ENCODE results near the gene LRP4.

The LRP4 gene

DNA sequence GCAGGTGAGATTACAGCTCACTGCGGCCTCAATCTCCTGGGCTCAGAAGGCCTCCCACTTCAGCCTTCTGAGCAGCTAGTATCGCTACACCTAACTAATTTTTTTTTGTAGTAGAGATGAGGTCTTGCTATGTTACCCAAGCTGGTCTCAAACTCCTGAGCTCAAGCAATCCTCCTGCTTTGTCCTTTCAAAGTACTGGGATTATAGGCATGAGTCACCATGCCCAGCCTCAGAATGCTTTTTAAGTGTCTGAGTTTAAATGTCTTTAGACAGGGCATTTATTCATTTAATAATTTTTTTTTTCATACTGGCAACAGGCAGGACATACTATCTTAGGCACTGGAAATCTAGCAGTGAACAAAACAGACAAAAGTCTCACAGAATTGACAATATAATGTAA lies 27.7 kb downstream of the LRP4 start:
- no peak for DNase-seq

DNA sequence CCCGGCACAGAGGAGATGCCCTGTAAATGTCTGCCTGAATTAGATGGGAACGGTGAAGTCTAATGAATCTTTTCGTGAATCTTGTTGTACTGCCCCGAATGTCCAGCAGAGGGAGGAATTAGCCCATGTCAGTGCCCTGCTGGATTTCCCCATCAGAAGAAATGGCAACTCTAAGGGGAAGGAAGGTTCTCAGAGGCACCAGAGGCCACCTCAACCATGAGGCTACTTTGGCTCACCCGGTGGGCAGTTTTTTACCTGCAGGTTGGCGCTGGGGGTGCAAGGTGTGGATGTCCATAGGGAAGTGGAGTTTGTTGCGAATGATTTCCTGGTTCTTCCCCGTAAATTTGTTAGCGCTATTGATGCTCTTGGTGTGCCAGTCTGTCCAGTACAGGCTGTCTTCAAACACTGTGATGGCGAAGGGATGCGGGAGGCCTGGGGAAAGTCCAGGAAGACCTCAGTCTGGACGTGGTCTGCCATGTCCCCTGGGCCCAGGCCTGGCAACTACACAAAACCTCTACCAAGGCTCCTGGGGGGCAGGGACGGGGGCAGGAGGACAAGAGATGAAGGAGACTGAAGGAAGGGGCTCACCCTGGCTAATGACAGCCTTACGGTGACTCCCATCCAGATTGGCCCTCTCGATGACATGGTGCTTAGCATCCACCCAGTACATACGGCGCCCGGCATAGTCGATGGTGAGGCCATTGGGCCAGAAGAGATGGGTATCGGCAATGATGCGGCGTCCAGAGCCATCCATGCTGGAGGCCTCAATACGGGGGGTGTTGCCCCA lies 28.5 kb downstream of the LRP4 start:
- no peak for DNase-seq

DNA sequence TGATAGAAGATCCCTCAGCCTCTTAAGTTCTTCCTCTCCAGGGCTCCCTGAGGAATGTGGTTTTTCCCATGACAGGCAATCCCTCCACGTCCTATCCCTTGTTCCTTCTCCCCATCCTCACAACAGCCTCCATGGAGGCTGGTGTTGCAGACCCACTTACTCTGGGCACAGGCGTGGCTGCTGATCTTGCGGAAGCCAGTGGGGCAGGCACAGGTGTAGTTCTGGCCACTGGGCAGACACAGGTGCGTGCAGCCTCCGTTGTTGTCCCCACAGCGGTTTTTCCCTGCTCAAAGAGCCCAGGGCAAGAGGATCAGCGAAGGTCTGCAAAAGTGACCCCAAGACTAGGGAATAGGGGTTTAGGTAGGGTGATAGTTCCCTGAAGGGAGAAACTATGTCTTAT lies 29.1 kb downstream of the LRP4 start:
- DNase-seq: no peak

DNA sequence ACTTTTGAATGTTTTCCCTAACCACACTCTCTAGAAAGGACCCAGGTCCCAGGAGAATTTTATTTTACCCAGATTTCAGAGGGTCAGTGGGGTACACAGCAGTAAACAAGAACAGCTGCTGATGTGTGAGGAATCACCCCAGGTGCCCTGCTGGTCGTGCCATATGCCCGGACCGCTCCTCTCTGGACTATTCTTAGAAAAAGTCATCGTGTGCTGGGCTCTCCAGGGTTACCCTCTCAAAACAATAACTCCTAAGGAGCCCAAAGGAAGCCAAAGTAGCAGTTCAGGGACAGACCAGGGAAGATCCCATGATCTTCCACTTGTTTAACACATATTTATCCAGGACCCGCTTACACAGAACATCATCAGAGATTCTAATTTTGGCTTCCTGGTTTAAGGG lies 29.7 kb downstream of the LRP4 start:
- DNase-seq: no peak

DNA sequence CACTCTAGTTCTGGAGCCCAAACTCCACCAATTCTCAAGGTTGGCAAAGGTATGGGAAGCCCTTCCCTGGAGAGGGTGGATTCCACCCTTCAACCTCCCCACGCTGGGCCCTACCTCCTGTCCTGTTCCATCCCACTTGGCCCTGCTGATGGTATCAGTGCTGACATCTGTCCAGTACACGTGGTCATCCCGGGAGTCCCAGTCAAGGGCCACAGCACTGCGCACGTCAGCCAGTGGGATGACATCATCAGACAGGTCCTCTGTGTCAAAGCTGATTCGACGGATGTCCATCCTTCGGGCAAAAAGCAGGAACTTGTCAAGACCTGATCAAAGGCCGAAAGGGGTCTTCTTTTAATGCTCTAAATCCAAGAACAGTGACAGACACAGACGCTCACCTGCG lies 32.1 kb downstream of the LRP4 start:
- DNase-seq: no peak

DNA sequence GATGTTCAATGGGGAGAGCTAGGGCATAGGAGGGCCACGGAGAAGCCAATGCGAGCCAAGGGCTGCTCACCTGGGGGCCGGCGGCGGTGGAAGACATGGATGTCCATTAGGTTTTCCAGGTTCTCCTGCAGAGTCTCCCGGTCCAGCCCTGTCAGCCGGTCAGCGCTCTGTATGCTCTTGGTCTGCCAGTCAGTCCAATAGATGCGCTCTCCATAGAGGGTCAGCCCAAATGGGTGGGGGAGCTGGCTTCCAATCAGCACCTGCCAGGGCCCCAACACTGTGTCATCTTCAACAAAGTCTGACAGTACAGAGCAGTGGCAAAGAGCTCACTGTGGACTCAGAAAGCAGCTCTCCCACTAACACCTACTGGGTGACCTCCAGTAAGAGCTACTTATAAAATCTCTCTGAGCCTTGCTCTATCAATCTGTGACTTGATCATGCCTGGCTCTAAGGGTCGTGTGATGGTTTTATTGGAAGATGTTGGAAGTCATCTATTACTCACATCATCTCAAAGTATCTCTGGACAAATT lies 39.2 kb downstream of the LRP4 start:
- no peak for DNase-seq

DNA sequence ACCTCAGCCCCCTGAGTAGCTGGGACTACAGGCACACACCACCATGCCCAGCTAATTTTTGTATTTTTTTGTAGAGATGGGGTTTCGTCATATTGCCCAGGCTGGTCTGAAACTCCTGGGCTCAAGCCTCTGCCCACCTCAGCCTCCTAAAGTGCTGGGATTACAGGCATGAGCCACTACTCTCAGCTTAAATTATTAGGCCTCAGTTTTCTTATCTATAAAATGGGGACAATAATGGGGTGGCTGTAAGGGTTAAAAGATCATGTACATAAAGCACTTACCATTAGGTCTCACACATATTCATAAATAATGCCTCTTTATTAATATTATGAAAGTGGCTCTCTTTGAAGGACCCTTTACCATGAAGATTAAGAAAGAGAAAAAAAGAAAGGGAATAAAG lies 40.8 kb downstream of the LRP4 start:
- no peak for DNase-seq

DNA sequence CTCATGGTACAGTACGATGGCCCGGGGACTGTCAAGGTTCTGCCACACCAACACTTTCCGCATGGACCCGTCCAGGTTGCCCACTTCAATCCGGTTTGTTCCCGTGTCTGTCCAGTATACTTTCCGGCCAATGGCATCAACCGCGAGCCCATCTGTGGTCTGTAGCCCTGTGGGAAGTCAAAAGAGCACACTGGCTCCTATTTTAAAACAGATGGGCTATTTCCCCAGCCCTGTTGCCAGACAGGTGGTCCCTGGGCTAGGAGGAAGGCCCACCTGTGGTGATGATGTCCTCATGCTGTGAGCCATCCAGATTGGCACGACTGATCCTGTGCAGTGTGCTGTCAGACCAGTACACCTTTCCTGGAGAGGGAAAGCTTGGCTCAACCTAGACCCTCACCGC lies 41.9 kb downstream of the LRP4 start:
- DNase-seq: no peak

DNA sequence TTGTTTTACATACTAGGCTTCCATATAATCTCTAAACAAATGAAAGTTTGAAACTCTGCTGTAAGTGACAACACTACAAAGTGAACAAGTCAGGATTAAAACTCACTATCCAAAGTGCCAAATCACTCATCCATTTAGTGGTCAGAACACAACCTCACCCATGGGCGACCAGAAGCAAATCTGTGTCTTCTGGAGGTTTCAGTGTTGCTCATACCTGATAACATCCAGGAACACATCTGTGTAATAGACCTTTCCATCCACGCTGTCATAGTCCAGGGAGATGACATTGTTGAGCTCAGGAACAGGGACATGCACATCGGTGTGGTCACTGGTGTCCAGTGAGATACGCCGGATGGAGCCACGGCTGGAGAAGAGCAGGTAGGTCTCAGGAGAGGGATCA lies 43.8 kb downstream of the LRP4 start:
- DNase-seq: no peak

DNA sequence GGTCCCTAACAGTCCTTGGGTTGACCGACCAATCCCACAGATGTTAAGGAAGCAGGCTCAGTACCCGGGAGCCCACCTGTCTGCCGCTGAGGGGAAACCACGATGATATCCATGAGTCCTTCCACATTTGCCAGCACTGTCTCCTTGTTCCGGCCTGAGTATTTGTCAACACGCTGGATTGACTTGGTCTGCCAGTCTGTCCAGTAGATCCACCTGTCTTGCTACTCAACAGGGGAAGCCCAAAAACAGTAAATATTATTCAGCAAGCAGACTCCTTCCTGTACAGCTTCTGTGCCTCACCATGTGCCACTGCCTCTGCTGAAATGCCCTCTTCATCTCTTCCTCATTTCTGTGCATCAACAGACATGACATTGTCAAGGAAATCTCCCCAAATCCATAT lies 49.4 kb downstream of the LRP4 start:
- DNase-seq: no peak

DNA sequence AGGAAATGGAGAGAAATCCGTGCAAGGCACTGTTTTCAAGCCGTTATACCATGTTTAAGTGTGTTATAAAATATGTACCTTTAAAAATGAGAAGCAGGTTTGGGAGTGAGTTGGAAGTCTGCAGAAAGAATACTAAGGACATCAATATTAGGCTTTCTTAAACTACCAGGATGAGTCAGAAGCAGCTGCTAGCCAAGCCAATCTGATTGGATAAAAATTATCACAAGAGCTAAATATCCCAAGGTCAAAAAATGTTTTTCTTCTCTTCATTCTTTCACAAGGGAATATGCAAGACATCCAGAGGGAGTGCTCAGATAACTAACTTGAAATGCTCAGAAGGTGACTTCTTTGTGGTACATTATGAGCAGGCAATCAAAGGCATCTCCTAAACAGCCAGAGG lies 53.0 kb downstream of the LRP4 start:
- DNase-seq: peak; percentile 49

DNA sequence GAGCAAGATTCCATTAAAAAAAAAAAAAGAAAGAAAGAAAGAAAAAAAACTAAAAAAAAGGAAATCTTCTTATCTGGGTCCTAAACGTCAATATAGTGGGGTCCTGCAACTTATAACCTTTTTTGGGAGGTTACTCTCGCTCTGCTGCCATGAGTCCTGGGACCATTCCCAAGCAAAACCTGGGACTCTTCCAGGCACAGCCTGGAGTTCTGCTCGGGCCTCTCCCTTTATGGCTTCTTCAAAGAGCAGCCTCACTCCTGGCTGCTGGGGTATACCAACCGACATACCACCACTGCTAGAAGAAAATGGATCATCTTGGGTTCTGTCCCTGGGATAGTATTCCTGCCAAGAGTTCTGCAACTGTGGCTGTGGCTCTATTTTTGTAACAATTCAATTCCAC lies 58.1 kb downstream of the LRP4 start:
- DNase-seq: no peak

DNA sequence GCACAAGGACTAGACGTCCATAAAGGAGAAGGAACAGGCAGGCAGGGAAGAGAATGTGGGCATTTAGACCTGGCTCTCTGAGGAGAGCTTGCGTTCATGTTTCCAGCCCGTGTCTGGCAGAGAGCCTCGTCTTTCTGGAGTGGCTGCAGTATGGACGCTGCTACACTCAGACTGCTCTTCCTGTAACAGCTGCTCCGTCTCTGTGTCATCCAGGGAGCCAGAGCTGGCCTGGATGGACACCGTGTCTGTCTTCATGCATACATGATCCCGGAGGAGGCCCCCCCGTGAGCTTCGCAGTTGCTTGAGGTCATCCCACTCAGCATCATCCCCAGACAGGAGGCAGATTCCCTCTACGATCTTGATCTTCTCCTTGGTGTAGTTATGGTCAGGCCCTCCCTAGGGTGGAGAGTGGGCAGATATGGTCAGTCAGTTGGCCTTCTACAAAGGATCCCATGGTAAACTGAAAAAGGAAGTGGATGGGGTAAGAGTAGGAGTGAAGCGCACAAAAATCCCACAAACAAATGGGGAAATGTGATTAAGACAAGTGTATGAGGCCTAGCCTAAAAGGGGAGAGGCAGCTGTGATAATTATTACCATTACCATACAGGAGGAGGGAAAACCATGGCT lies 59.3 kb downstream of the LRP4 start:
- no peak for DNase-seq

DNA sequence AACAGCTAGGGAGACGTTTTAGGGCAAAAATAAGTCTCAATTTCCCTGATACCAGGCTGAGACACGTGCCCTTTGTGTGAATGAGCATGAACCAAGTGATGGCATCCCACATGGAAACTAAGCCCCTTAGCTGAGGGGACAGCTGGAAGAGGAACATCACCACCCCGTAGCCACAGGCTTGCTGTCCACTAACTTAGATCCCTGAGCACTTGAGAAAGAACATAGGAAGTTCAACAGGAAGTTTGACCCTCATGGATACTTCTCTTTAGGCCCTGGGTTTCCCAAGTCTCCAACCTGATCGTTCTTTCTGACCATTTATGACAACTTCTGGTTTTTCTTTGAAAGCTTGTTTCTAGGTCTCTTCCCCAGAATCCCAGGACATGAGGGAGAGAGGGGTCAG lies 60.7 kb downstream of the LRP4 start:
- no peak for DNase-seq

DNA sequence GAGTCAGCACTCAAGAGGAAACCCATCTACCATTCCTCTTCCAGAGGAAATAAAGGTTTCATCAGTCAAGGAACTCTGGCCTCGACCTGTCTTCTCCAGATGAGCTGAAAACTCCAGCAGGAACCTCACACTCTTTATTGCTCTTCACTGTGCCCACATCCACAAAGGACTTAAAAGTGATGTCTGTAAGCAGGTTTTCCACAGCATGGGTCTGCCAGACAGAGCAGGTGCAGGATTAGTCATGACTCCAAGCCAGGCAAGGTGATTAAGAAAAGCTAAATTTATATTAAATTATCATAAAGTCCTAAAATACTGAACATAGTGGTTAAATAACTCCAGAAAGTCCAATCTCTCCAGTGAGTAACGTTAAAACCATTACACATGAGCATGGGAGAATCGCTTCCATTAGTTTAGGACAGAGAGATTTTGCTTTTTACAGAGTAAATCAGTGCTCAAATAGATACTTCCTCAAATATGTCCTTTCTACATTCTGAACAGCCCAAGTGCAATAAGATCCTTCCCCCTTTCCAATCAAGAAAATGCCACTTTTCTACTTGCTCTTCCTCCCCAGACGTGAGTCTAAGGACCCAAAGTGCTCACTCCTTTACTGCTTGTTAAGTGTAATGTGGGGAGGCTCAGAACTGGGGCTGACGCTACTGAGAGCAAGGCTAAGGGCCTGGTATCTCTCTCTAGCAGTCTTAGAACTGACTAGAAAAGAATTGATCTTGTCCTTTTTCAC lies 61.6 kb downstream of the LRP4 start:
- DNase-seq: no peak

DNA sequence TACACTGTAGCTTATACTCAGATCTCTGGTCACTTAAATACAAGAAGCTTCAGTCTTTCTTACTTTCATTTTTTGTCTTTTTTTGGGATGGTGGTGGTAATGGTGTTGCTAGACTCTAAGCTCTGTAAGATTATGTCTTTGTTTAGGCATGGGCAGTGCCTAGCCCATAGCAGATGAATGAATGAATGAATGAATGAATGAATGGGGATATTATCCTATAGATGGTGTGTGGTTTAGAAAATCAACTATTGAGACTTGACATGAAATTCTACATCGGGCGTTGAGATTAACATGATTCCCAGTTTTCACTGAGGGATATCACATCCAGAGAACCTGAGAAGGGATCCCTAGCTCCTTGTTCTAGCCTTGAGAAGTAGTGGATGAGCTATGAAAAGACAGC lies 62.5 kb downstream of the LRP4 start:
- no peak for DNase-seq

DNA sequence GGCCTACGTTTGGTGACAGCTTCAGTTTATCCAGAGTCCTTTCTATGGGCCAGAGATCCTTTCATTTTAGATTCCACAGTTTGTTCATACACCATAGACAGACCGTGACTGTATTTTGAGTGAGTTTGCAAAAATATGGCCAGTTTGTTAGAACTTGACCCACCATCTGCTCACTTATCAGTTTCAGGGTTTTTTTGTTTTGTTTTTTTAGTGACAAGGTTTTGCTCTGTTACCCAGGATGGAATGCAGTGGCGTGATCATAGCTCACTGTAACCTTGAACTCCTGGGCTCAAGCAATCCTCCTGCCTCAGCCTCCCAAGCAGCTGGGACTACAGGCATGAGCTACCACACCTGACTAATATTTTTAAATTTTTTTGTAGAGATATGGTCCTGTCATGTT lies 63.2 kb downstream of the LRP4 start:
- no peak for DNase-seq

DNA sequence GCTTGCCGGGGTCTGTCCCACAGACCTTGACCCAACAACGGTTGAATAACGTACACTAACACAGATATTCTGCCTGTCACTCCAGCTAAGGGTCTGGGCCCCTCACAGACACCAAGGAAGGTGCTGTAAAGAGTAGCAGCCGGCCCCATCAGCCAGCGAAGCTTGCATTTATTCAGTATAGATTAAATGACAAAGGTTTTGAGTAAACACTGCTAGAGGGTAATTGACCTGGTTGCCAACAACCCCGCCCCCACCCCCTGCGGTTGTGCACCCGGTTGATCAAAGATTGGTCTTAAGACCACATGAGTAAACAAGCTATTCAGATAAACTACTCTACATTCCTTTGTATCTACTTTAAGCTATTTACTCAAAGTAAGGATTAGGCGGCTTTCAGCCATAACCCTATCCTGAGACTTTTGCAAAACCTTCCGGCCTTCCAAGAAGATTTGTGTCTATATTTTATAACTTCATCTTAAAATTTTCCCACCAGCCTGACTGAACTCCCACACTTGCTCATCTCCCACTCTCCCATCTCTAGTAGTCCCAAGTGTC lies 67.4 kb downstream of the LRP4 start:
- no peak for DNase-seq

DNA sequence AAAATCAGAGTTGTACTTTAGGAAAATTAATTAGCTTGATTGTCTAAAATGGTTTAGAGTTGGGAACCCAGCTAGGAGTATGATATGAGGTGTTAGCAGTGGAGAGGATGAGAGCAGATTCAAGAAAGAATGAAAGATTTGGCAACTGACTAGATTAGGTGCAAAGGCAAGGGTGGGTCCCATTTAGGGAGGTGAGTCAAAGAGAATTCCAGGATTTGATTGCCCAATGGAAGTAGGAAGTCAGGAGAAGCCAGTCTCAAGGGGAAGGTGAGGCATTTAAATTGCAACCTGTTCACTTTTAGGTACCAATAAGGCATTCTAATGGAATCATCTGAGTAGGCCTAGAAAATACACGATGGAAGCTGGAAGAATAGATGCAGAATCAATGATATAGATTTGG lies 68.7 kb downstream of the LRP4 start:
- no peak for DNase-seq

DNA sequence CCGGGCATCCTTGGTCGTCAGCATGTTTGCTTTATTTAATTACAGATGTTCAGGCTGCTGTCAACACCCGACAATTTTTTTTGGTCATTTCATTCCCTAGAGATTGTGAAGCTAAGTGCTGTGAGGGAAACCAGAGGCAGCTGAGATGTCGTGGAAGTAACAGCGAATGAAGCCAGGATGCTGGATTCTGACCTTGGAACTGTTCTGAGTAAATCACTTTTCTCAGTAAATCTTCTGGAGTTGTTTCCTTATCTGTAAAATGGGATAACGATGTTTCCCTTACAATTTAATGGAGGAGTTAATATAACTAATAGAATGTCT lies 71.9 kb downstream of the LRP4 start:
- no peak for DNase-seq

DNA sequence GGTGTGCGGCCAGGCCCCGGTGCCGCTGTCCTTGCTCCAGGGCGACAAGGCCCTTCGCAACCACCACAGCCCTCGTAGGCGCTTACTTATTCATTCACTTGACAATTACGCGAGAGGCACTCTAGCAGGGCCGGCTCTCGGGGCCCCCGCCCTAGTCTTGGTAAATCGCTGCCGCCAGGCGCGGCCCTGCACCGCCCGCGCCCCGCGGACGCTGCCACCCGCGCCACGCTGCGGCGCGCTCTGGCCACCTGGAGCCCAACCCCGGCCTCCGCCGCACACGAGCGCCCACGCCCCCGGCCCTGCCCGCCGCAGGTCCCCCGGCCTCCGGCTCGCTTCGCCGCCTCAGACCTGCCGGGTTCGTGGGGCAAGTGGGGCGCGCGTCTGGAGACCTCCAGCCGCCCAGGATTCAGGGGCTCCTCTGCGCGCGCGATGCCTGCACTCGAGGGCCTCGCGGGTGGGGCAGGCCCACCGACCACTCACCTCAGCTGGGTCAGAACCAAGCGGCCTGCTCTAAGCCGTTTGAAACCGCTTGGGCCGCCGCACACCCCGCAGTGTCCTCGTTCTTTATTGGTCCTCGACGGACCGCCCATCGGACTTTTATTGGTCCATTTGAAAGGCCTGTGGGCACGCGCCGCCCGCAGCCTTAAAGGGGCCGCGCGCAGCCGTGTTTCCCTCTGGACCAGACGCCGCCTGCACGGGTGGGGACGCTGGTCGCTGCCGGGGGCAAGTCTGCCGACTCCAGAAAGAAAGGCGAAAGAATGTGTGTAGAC lies 72.4 kb downstream of the LRP4 start, which contains the start of gene CKAP5:
Gene CKAP5, minus strand, starts transcription at position 541 of the 770 bp plus-strand sequence. CDS start 25,049 bp downstream, outside the sequence.
- peak; percentile 87 for DNase-seq

DNA sequence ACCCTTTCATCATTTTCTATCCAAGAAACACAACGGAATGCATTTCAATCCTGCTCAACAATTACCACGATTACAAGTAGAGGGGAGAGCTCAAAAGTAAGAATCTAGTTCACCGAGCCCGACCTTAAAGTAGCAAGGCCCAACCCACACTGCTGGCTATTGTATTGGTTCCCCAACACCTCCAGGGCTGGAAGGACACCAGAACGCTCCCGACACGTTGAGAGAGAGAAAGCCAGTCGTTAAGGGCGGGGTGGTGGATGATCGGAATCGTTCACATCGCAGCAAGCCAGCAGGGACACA lies 73.0 kb downstream of the LRP4 start:
- no peak for DNase-seq

DNA sequence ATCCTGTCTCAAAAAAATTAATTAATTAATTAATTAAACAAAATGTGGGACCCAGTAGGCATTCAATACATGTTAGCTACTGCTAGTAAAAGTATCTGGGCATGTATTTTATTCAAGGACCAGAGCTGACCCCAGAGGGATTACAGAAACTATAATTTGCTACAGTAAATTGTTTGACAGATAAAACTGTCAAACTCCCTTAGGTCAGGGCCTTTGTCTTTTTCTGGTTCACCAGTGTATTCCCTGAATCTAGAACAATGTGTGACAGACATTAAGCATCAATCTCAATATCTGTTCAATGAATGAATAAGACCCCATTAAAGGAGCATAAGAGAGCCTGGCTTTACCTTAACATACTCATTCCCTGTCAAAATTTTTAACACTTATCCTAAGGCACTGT lies 78.2 kb downstream of the LRP4 start:
- no peak for DNase-seq
